Activated CD4-positive, CD25-positive, alpha-beta regulatory T cell treated with anti-CD3 and anti-CD28 coated beads, Interleukin-2, amount 50 U/mL, for 24 hours (primary cell): ENCODE measurements around the gene HMGA1.

ENCODE experiments used
- ATAC-seq, 2 donors: fragments of 150-1000 bp; cut with Tn5 transposase; one replicate each; pipeline ENCODE4 v1.10.0; 2021; ENCODE audit warnings: mild to moderate bottlenecking in 1 of 2, moderate library complexity in 1 of 2

The HMGA1 gene

GRCh38 chr6:34223956-34224940, 12.4 kb upstream of the HMGA1 start:
- peak; percentile 96 to 97 for ATAC-seq

- no peak for ATAC-seq
These were observed 11.1 kb upstream of the HMGA1 start for GRCh38 chr6:34225551-34225950.

- ATAC-seq, result no peak
These were observed 10.6 kb upstream of the HMGA1 start for GRCh38 chr6:34226066-34226465.

- no peak for ATAC-seq
These were observed 9.7 kb upstream of the HMGA1 start for GRCh38 chr6:34226731-34227586.

GRCh38 chr6:34227761-34228421, 8.8 kb upstream of the HMGA1 start:
- ATAC-seq, result no peak

- ATAC-seq, result no peak
These were observed 6.8 kb upstream of the HMGA1 start for GRCh38 chr6:34229877-34230276.

- ATAC-seq, result no peak
These were observed 5.9 kb upstream of the HMGA1 start for GRCh38 chr6:34230653-34231371.

- no peak for ATAC-seq
These were observed 4.9 kb upstream of the HMGA1 start for GRCh38 chr6:34231566-34232336.

- no peak for ATAC-seq
These were observed 3.8 kb upstream of the HMGA1 start for GRCh38 chr6:34232901-34233300.

GRCh38 chr6:34233867-34234266, 2.8 kb upstream of the HMGA1 start:
- no peak for ATAC-seq

GRCh38 chr6:34234667-34235306, 1.9 kb upstream of the HMGA1 start:
- ATAC-seq, result no peak

- ATAC-seq, result peak; percentile 47 to 52
These were observed 1.2 kb upstream of the HMGA1 start for GRCh38 chr6:34235307-34236130.

- peak; percentile 31 to 34 for ATAC-seq
These were observed 586 bp upstream of the HMGA1 start for GRCh38 chr6:34236131-34236442.

- peak; percentile 0 to 5 for ATAC-seq
These were observed 646 bp downstream of the HMGA1 start for GRCh38 chr6:34237316-34237721.

GRCh38 chr6:34237722-34238584, 1.3 kb downstream of the HMGA1 start:
- ATAC-seq, result peak; percentile 13 to 24

GRCh38 chr6:34238585-34239499, 2.2 kb downstream of the HMGA1 start:
- ATAC-seq, result no peak

- ATAC-seq, result no peak
These were observed 2.8 kb downstream of the HMGA1 start for GRCh38 chr6:34239500-34239825.

- no peak for ATAC-seq
These were observed 3.2 kb downstream of the HMGA1 start for GRCh38 chr6:34239893-34240292.
